ENCODE data around the gene IFT80.
"Not testable (repeated sequence)": the region's sequence is repeated elsewhere in the genome, so short reads cannot be mapped to it uniquely, and the experiment has no call there.

The IFT80 gene

GRCh38 chr3:160365869-160366522 lies 33.0 kb downstream of the IFT80 start:
- DNase-seq (ENCODE audit: low spot score) = no peak

GRCh38 chr3:160362896-160363295 lies 36.1 kb downstream of the IFT80 start:
- not testable (repeated sequence) for DNase-seq (ENCODE audit: low spot score)

- DNase-seq (ENCODE audit: low spot score) = no peak
Measured at GRCh38 chr3:160355826-160356225, 43.2 kb downstream of the IFT80 start.

- DNase-seq (ENCODE audit: low spot score) = no peak
Measured at GRCh38 chr3:160346511-160346910, 52.5 kb downstream of the IFT80 start.

DNA sequence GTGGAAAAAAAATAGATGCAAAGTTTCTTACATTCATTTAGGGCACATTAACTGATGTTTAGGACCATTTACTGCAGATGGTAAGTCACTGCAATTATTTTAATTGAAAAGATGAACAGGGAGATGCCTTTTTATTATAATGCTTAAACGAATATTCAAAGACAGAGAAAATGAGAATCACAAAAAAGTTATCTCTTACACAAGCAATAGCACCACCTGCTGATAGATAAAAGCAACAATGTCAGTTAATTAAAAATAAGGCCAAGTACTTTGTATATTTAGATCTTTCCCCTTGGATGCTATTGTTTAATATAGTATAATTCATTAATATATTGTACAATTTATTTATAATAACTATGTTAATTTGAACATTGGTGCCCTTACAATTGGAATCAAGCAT lies 55.9 kb downstream of the IFT80 start:
- DNase-seq (ENCODE audit: low spot score) = peak; percentile 1

GRCh38 chr3:160340351-160340750 lies 58.7 kb downstream of the IFT80 start:
- DNase-seq (ENCODE audit: low spot score) = no peak

DNA sequence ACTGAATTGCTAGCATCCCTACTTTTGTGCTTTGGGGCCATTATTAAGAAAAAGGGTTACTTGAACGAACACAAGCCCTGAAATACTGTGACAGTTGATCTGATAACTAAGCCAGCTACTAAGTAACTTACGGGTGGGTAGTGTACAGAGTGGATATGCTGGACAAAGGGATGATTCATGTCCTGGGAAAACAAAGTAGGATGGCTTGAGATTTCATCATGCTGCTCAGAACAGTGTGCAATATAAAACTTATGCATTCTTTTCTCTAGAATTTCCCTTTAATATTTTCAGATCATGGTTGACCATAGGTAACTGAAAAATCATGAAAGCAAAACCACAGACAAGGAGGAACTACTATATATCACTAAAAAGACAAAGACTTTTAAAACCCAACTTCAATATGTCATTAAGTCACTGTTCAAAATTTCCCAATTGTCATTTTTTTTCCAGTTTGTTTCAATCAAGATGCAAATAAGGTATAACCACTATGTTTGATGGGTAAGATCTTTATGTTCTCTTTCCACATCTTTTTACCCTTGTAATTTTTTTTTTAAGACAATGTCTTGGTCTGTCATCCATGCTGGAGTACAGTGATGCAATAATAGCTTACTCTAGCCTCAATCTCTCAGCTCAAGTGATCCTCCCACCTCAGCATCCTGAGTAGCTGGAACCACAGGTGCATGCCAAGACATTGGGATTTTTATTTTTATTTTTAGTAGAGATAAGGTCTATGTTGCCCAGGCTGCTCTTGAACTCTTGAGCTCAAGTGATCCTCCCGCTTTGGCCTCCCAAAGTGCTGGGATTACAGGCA lies 67.7 kb downstream of the IFT80 start:
- DNase-seq (ENCODE audit: low spot score) = no peak

- DNase-seq (ENCODE audit: low spot score) = no peak
Measured at GRCh38 chr3:160330690-160331089, 68.3 kb downstream of the IFT80 start.

GRCh38 chr3:160330109-160330508 lies 68.9 kb downstream of the IFT80 start:
- no peak for DNase-seq (ENCODE audit: low spot score)

DNA sequence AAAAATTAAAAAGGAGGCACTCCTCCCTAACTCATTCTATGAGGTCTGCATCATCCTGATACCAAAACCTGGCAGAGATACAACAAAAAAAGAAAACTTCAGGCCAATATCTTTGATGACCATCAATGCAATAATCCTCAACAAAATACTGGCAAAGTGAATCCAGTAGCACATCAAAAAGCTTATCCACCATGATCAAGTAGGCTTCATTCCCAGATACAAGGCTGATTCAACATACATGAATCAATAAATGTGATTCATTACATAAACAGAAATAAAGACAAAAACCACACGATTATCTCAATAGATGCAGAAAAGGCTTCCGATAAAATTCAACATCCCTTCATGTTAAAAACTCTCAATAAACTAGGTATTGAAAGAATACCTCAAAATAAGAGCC lies 72.7 kb downstream of the IFT80 start:
- DNase-seq (ENCODE audit: low spot score) = not testable (repeated sequence)

DNA sequence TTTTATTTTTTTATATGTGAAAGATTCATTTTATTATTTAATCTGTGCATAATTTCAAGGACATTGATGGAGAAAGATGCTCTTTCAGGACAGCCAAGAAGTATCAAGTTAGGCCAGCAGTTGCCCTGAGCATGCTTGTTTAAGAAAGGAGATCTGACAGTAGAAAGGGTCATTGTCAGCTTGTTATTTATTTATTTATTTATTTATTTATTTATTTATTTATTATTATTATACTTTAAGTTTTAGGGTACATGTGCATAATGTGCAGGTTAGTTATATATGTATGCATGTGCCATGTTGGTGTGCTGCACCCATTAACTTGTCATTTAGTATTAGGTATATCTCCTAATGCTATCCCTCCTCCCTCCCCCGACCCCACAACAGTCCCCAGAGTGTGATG lies 77.2 kb downstream of the IFT80 start:
- DNase-seq (ENCODE audit: low spot score) = not testable (repeated sequence)

DNA sequence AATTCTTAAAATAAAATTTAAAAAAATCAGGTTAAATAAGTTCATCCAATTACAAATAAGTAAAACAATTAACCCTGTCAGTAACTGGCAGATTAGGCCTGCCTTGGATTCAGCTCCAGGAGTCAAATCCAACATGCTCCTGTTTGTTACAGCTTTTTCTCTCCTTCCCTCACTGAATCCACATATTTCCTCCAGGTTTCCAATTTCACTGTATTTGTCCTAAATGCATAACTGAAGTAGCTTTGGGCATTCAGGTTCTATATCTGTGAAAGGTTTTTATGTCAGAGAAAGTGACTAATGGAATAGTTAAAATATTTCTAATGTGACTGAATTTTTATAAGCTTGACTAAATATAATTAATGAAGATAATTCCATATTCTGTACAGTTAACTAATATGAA lies 79.7 kb downstream of the IFT80 start:
- DNase-seq (ENCODE audit: low spot score) = no peak

DNA sequence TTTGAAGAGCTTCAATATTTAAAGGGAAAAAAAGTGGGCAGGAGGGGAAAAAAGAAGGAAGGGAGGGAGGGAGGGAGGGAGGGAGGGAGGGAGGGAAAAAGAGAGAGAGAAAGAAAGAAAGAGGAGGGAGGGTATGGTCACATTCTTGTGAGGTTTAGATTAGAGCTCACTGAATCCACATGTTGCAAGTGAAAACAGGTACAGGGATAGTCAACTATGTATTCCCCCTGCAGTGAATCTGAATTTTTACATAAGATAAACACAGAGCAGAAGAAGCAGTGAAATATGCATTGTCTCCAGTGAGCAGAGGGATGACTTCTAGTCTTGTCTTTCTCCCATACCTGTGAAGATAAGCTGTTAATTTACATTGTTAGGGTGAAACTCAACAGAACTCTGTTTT lies 84.0 kb downstream of the IFT80 start:
- no peak for DNase-seq (ENCODE audit: low spot score)

DNA sequence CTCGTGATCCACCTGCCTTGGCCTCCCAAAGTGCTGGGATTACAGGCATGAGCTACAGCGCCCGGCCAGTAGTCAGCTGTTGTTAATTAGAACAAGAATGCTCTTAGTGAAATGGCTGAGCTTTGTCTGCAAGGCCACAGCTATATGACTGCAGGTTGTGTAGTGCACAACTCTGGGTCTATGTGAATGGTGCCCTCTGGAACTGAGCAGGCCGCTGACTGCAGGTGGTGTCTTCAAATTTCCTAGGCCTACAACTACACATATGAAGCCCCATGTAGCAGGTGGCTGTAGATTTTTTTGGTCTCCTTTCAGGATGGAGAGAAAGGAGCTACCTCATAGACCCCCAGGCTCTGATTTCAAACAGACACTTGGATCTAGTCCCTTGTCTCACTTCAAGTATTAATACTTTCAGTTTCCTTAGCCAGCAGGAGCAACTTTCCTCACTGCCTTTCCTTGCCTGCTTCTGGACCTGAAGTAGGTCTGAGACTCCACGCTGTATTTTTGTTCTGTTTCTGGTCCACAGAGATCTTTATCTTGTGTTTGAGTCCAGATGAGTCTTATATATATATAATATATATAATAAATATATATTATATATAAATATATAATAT lies 86.9 kb downstream of the IFT80 start:
- DNase-seq (ENCODE audit: low spot score) = no peak

DNA sequence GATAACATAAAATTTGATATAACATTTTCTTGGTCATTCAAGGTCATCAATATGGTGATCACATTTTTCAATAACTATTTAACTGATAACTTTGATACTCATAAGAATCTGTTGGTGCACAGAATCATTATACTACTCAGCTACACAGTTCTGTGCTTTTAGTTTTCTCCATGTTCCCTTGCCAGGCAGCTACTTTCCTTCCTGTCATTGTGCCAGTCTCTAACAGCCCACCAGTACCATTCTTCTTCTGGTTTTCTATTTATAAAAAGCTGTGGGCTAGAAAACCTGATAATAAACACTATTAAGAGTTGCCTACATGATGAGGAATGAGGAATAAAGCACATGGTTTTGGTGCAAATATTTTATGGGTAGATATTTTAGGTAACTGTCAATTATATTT lies 96.2 kb downstream of the IFT80 start:
- no peak for DNase-seq (ENCODE audit: low spot score)

DNA sequence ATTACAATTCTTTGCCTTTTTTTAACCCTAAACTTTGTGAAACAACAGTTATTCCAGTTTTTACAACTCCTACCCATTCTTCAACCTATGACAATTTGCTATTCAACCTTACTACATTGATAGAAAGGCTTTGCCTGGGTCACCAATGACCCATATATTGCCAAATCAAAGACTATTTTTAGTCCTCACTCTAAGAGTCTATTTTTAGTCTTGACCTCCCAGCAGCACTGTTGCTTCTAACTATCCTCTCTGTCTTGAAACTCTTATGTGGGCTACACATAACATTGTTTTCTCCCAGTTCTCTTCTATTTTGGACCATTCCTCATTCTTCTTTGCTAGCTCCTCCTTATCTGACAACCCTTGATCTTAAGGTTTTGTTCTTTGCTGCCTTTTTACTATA lies 102.4 kb downstream of the IFT80 start:
- no peak for DNase-seq (ENCODE audit: low spot score)

DNA sequence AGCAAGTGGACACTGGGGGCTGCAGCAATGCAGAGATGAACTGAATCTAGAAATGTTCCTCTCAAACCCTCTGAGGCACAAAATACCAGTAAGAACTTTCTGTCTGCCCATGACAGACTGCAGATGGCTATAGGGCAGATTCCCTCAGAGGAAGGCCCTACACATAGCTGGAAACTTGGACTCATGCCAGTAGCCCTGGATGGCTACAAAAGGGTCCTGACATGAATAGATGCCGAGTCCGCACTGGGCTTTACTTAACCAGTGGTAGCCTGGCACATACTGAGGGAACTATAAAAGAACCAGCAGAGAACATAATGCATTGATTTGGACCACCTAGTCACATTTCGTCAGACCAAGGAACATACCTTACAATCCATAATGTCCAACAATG lies 107.1 kb downstream of the IFT80 start:
- DNase-seq (ENCODE audit: low spot score) = no peak

DNA sequence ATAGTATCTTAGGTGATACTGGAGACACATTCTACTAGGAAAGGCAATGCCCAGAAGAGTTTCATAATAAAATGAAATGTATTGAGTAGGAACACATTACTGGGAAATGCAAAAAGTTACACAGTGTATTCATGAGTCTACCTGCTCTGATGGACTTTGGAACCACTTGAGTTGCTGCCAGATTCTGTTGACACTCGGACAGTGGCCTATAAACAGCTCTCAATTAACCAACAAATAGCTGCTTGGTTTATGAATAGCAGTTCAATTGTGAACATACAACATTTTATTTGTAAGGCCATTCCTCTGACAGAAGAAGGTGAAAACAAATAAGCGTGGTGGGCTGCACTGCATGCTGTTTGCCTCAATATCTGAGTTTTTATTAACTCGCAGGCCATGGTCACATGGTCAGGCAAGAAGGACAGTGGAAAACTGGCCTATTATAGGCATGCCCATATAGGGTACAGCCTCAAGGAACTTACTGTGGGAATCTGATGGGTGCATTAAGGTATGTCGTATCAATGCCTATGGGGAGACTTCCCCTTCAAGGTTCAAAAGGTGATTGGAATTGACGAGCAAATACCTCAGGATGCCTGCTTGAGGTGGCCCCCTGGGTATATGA lies 107.6 kb downstream of the IFT80 start:
- no peak for DNase-seq (ENCODE audit: low spot score)

DNA sequence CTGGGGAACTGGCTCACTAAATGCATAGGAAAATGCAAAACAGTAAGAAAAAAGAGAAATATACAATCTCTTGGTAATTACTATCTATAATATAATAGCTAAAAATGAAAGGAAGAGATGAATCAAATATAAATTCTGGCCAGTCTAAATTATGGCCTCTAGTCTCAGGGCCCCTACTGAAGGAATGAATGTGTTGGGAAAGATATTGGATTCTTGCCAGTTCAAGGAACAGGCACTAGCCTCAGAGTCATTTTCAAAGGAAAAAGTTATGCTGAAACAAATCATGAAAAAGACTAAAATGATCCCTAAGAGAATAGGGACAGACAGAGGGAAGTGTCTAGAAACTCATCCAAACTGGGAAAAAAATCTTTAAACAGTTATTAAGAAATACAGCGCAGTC lies 111.4 kb downstream of the IFT80 start:
- DNase-seq (ENCODE audit: low spot score) = no peak

DNA sequence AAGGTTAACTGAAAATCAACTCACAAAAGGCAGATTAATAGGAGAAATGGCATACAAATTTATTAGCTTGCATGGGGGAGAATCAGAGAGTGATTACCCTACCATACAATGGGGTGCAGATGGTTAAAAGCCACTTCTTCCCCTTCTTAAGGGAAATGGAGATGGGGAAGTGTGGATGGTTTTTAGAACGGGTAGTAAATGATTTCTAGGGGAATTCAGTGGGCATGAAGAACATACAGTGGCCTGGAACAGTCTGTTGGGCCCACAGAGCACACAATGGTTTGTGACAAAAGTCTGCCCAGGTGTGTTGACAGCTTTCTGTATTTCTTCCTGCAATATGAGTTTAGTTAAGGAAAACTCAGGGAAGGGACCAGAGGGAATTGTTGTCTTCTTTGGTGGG lies 112.8 kb downstream of the IFT80 start:
- no peak for DNase-seq (ENCODE audit: low spot score)

- DNase-seq (ENCODE audit: low spot score) = no peak
Measured at GRCh38 chr3:160280836-160281235, 118.2 kb downstream of the IFT80 start.

GRCh38 chr3:160279657-160280056 lies 119.4 kb downstream of the IFT80 start:
- DNase-seq (ENCODE audit: low spot score) = no peak

DNA sequence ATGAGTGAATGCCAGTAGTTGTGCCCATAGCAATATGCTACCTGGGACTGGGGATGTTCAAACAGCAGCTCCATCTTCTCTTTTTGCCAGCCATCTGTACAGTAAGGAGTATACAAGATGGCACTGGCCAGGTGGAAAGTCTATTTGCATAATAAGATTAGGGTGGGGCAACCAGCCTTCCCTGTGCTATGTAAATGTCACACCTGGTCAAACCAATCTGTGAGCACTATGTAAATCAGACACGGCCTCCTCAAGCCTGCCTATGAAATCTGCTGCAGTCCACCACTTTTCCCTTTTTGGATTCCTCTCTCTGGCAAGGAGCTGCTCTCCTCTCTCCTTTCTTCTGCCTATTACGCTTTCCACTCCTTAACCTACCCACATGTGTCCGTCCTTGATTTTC lies 120.8 kb downstream of the IFT80 start:
- DNase-seq (ENCODE audit: low spot score) = no peak
